CD14-positive monocyte (primary cell): ENCODE measurements around the gene TNNI3. TPM values are rescaled to one million over a fixed set of nuclear protein-coding genes. Genes with fewer than 3 reads are reported as not detected.

Source experiments
- DNase-seq, 3 donors: peaks; one replicate each; pipeline ENCODE4 v3.0.0-alpha.2; 2011 to 2022
- H2AFZ ChIP-seq: 2 replicates; pipeline ENCODE4 v1.6.0; 2012; ENCODE audit warnings: mild to moderate bottlenecking, low read depth, low read length, inconsistent platforms; ENCODE audit not compliant: insufficient read depth, poor library complexity, severe bottlenecking
- H3K27ac ChIP-seq, 2 donors: 1 replicate in 1 of 2; 2 replicates in 1 of 2; pipeline ENCODE4 v1.5.1; 2012 to 2013; ENCODE audit warnings: low read length in 2 of 2, control low read depth in 1 of 2, inconsistent platforms in 1 of 2, low read depth in 1 of 2, mild to moderate bottlenecking in 1 of 2
- H3K27me3 ChIP-seq, 2 donors: one replicate each; pipeline versions ENCODE4 v1.6.0 to v1.6.1; 2011 to 2013; ENCODE audit warnings: low read length in 2 of 2; ENCODE audit not compliant: control insufficient read depth in 2 of 2, insufficient read depth in 2 of 2
- H3K36me3 ChIP-seq, 2 donors: replicated peaks in 1 of 2; 1 replicate in 1 of 2; 2 replicates in 1 of 2; pipeline versions ENCODE4 v1.5.1 to v1.6.1; 2012 to 2013; ENCODE audit warnings: low read length in 2 of 2, control low read depth in 1 of 2, inconsistent platforms in 1 of 2, mild to moderate bottlenecking in 1 of 2; ENCODE audit not compliant: insufficient read depth in 2 of 2, control insufficient read depth in 1 of 2
- H3K4me1 ChIP-seq, 2 donors: 1 replicate in 1 of 2; 2 replicates in 1 of 2; pipeline versions ENCODE4 v1.5.1 to v1.6.1; 2012 to 2013; ENCODE audit warnings: low read length in 2 of 2, control low read depth in 1 of 2, inconsistent platforms in 1 of 2, mild to moderate bottlenecking in 1 of 2, moderate library complexity in 1 of 2; ENCODE audit not compliant: insufficient read depth in 2 of 2, control insufficient read depth in 1 of 2
- H3K4me2 ChIP-seq: replicated peaks from 2 replicates; pipeline ENCODE3; 2012; ENCODE audit warnings: low read length, moderate library complexity, mild to moderate bottlenecking; ENCODE audit not compliant: poor library complexity, severe bottlenecking; ENCODE audit errors: extremely low read depth
- H3K4me3 ChIP-seq, 3 experiments: fragments of 200-600 bp in 1 of 3; sonication (generic) in 1 of 3; replicated peaks in 1 of 3; 1 replicate in 2 of 3; 2 replicates in 1 of 3; pipeline ENCODE4 v1.5.1; 2011 to 2013; ENCODE audit warnings: low read length in 3 of 3, mild to moderate bottlenecking in 3 of 3, control low read depth in 2 of 3, low read depth in 2 of 3, inconsistent platforms in 1 of 3, moderate library complexity in 1 of 3
- H3K79me2 ChIP-seq: 2 replicates; pipeline ENCODE4 v1.6.0; 2012; ENCODE audit warnings: mild to moderate bottlenecking, control low read depth, inconsistent platforms, low read length, moderate library complexity; ENCODE audit not compliant: insufficient read depth
- H3K9ac ChIP-seq: 2 replicates; pipeline ENCODE4 v1.6.0; 2017; ENCODE audit warnings: low read length, mild to moderate bottlenecking; ENCODE audit not compliant: insufficient read depth, poor library complexity, severe bottlenecking
- H3K9me3 ChIP-seq, 2 donors: replicated peaks in 1 of 2; 1 replicate in 1 of 2; 2 replicates in 1 of 2; pipeline versions ENCODE4 v1.5.1 to v1.6.1; 2012 to 2013; ENCODE audit warnings: low read length in 2 of 2, control low read depth in 1 of 2; ENCODE audit not compliant: control insufficient read depth in 1 of 2, insufficient read depth in 1 of 2
- H4K20me1 ChIP-seq: 2 replicates; pipeline ENCODE4 v1.6.0; 2012; ENCODE audit warnings: mild to moderate bottlenecking, low read length, control low read depth, moderate library complexity; ENCODE audit not compliant: insufficient read depth
- H3K27ac Mint-ChIP-seq, 7 donors: one replicate each; pipeline ENCODE4 v1.8.0; 2020; ENCODE audit warnings: mild to moderate bottlenecking in 7 of 7, mixed read lengths in 7 of 7, moderate library complexity in 6 of 7, inconsistent platforms in 2 of 7
- H3K27me3 Mint-ChIP-seq, 3 donors: one replicate each; pipeline ENCODE4 v1.8.0; 2021 to 2022; ENCODE audit warnings: low read depth in 3 of 3, mild to moderate bottlenecking in 3 of 3, mixed read lengths in 3 of 3, moderate library complexity in 3 of 3, inconsistent platforms in 1 of 3
- H3K36me3 Mint-ChIP-seq, 2 donors: one replicate each; pipeline ENCODE4 v1.8.0; 2020; ENCODE audit warnings: mixed read lengths in 2 of 2, inconsistent platforms in 1 of 2, mild to moderate bottlenecking in 1 of 2
- H3K4me1 Mint-ChIP-seq: one replicate; pipeline ENCODE4 v1.8.0; 2020; ENCODE audit warnings: mild to moderate bottlenecking, mixed read lengths
- H3K4me3 Mint-ChIP-seq, 2 donors: one replicate each; pipeline ENCODE4 v1.8.0; 2020; ENCODE audit warnings: mild to moderate bottlenecking in 2 of 2, mixed read lengths in 2 of 2, moderate library complexity in 1 of 2
- H3K9me3 Mint-ChIP-seq, 7 donors: one replicate each; pipeline ENCODE4 v1.8.0; 2020 to 2022; ENCODE audit warnings: mixed read lengths in 7 of 7, mild to moderate bottlenecking in 6 of 7, moderate library complexity in 6 of 7, inconsistent platforms in 2 of 7
- WGBS: methylation state at CpG from one replicate; pipeline ENCODE4 v1.1.5; 2013; ENCODE audit warnings: missing lambda C conversion rate; ENCODE audit not compliant: insufficient coverage; 5-methylcytosine and 5-hydroxymethylcytosine counted together
- intact Hi-C, 2 donors: fragments of 100-400 bp; cut with micrococcal nuclease; formaldehyde crosslinking; loops; one replicate each; pipeline versions ENCODE4 v1.15.0 to v1.15.1; 2023
- polyA plus RNA-seq, 3 donors: library from polyadenylated mRNA; depleted of rRNA in 1 of 3; unstranded in 2 of 3; stranded (reverse) in 1 of 3; fragments of 300-500 nt in 2 of 3; fragments of >200 nt in 1 of 3; fragmentation: Illumina TruSeq in 2 of 3; gene quantifications; 1 replicate in 2 of 3; 2 replicates in 1 of 3; pipeline ENCODE4 v1.2.3, GENCODE V29; 2012 to 2021
- TF ChIP-seq, protein P1 (sequence below): fragments of 200-600 bp; IDR thresholded peaks from one replicate; pipeline ENCODE4 v1.8.0; 2022; ENCODE audit warnings: antibody characterized with exemption, mild to moderate bottlenecking

The TNNI3 gene
- polyA plus RNA-seq, 3 donors, result 1.2 TPM; not detected in 2

DNA sequence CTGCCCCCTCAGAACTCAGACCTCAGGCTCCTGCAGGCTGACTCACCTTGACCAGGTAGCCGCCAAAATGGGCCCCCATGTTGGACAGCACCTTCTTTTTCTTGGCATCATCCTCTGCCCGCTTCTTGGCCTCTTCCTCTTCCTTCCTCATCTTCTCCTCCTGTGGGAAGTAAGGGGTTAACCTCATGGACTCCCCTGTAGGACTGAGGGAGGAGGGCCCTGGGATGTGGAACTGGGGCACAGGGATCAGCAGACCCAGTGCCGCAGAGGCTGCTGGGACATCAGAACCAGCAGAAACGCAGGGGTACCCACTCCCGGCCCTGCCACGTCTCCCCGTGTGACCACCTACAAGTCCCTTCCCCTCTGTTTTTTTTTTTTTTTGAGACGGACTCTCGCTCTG, 19.6 kb downstream of the TNNI3 start:
- Mint-ChIP-seq H3K9me3 (peaks cover 0 to 7% (median 0%) of the 10 kb centered on the region in 7 donors), H3K4me1 (peaks cover 13% of the 10 kb centered on the region), H3K27ac (no peak overlapping the region), H3K27me3 (peaks cover 41 to 46% (median 45%) of the 10 kb centered on the region in 3 donors), H3K36me3 (no peaks in the 10 kb centered on the region), H3K4me3 (no peak overlapping the region)
- Histone ChIP-seq H4K20me1 (no peaks in the 10 kb centered on the region), H2AFZ (no peak overlapping the region), H3K27me3 (peaks cover 0 to 10% of the 10 kb centered on the region in 2 donors), H3K79me2 (no peaks in the 10 kb centered on the region), H3K4me2 (no peak overlapping the region), H3K9me3 (no peaks in the 10 kb centered on the region), H3K4me1 (peaks cover 4 to 6% of the 10 kb centered on the region in 2 donors), H3K36me3 (no peaks in the 10 kb centered on the region), H3K4me3 (no peak overlapping the region), H3K27ac (no peak overlapping the region), H3K9ac (no peak overlapping the region)
- intact Hi-C loops, result no loop called here
- TF ChIP-seq, protein P1, sequence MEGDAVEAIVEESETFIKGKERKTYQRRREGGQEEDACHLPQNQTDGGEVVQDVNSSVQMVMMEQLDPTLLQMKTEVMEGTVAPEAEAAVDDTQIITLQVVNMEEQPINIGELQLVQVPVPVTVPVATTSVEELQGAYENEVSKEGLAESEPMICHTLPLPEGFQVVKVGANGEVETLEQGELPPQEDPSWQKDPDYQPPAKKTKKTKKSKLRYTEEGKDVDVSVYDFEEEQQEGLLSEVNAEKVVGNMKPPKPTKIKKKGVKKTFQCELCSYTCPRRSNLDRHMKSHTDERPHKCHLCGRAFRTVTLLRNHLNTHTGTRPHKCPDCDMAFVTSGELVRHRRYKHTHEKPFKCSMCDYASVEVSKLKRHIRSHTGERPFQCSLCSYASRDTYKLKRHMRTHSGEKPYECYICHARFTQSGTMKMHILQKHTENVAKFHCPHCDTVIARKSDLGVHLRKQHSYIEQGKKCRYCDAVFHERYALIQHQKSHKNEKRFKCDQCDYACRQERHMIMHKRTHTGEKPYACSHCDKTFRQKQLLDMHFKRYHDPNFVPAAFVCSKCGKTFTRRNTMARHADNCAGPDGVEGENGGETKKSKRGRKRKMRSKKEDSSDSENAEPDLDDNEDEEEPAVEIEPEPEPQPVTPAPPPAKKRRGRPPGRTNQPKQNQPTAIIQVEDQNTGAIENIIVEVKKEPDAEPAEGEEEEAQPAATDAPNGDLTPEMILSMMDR, result no peak
- no peak for DNase-seq
- WGBS, result 75% methylated on average over 6 of the region's 9 CpGs

GRCh38 chr19:55136399-55137102, 21.0 kb downstream of the TNNI3 start:
- Histone ChIP-seq H3K36me3 (no peaks in the 10 kb centered on the region), H3K4me3 (no peak overlapping the region), H2AFZ (no peak overlapping the region), H3K4me1 (peaks cover 4 to 6% of the 10 kb centered on the region in 2 donors), H4K20me1 (no peaks in the 10 kb centered on the region), H3K4me2 (no peak overlapping the region), H3K79me2 (no peaks in the 10 kb centered on the region), H3K27me3 (peaks cover 0 to 11% of the 10 kb centered on the region in 2 donors), H3K9ac (no peak overlapping the region), H3K9me3 (no peaks in the 10 kb centered on the region), H3K27ac (no peak overlapping the region)
- H3K36me3 Mint-ChIP-seq, result no peaks in the 10 kb centered on the region
- intact Hi-C loops, result no loop called here
- no peak overlapping the region for H3K27ac Mint-ChIP-seq
- no peak overlapping the region for H3K4me3 Mint-ChIP-seq
- H3K4me1 Mint-ChIP-seq, result peaks cover 16% of the 10 kb centered on the region
- TF ChIP-seq, protein P1, result no peak
- 87% methylated on average over 12 of the region's 17 CpGs for WGBS
- peaks cover 0 to 4% (median 0%) of the 10 kb centered on the region in 7 donors for H3K9me3 Mint-ChIP-seq
- no peak for DNase-seq
- H3K27me3 Mint-ChIP-seq, result peaks cover 38 to 46% (median 42%) of the 10 kb centered on the region in 3 donors
